ENCODE data around the gene XKR3.
"Not testable (repeated sequence)": the region's sequence is repeated elsewhere in the genome, so short reads cannot be mapped to it uniquely, and the experiment has no call there.

DNA sequence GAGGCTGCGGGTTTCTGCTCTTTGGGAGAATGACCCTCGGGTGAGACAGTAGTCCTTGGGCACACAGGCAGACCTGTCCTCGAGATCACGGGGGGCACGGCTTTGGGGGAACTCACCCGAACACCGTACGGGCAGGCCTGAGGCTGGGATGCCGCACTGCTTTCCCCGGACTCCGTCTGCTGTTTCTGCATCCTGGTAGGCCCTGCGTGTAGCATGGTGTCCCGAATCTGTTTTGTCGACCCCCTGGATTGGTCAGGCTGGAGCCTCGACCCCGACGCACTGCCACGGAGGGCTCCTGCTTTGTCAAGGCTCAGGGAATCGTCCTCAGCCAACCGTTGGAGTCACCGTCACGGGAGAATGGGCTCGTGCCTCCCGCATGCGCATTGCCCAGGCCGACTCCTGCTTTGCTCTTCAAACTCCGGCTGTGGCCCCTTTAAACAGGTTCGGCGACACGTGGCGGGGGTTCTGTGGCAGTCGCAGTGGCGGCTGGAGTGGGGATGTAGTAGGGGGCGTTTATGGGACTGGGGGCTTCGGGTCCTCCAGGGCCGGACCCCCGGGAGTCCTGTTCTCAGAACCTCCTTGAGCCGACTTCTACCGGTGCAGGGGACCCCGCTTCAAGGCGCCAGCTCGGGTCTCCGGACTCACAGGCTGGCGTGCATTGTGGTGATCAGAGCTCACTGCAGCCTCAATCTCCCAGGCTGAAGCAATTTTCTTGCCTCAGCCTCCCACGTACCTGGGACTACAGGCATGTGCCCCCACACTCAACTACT lies 76.9 kb downstream of the XKR3 start:
- not testable (repeated sequence) for TF ChIP-seq POLR2AphosphoS5, GABPA (IDR thresholded peaks at IDR 0.05; ENCODE audit: low read depth)
